Lower leg skin (tissue), 3 donors: ENCODE results near the gene TMEM218.

Experiments used
- CTCF ChIP-seq, 3 donors: fragments of 450-650 bp; IDR thresholded peaks; one replicate each; pipeline ENCODE4 v1.5.1; 2016; ENCODE audit warnings: antibody characterized with exemption in 3 of 3, mild to moderate bottlenecking in 3 of 3, moderate library complexity in 2 of 3
- POLR2A ChIP-seq, 2 donors: fragments of 450-650 bp; IDR thresholded peaks; one replicate each; pipeline ENCODE4 v1.6.1; 2016 to 2017; ENCODE audit warnings: antibody characterized with exemption in 2 of 2, mild to moderate bottlenecking in 1 of 2, moderate library complexity in 1 of 2

GRCh38 chr11:125088123-125088522, 23.3 kb downstream of the TMEM218 start:
- TF ChIP-seq POLR2A (IDR thresholded peaks at IDR 0.05) (no peak), CTCF (IDR thresholded peaks at IDR 0.05) (no peak)
